Measurements from ENCODE around the gene SLC39A9.
"Not testable (repeated sequence)": the region's sequence is repeated elsewhere in the genome, so short reads cannot be mapped to it uniquely, and the experiment has no call there.

Gene SLC39A9

DNA sequence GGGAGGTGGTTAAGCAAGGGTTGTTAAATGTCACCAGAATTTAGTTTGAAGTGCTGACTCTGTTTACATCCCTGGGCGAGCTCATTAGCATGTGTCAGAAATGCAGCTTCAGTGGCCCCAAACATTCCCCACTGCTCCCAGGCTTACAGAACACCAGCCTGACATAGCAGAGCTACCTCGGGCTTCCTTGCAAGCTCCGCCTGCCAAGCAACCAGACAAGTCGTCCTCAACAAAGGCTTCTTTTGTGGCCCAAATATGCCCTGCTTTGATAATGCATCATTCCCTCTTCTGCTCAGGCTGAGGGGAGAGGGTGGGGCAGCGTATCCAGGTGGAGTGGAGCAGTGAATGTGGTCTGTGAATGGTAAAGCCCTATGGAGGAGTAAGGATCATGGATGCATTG is 28.4 kb upstream of the SLC39A9 start:
- DNase-seq: no peak

- DNase-seq: no peak
Measured at GRCh38 chr14:69372146-69372545, 26.3 kb upstream of the SLC39A9 start.

GRCh38 chr14:69373104-69373503 is 25.4 kb upstream of the SLC39A9 start:
- no peak for DNase-seq

DNA sequence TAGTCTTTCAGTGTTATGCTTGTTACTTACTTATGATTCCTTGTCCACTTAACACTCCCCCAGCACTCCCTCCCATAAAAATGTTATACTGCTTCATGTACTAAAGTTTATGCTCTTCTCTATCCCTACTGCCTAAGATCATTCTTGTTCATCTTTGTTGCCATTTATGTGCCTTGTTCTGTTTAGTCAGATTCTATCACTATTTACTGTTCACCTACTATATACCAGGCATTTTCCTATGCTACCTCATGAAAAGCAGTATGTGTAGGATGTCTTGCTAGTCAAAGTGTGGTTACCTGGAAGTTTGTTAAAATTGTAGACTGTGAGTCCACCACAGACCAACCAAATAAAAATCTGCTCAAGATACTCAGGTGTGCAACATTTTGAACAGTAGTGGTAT is 24.3 kb upstream of the SLC39A9 start:
- DNase-seq: no peak

DNA sequence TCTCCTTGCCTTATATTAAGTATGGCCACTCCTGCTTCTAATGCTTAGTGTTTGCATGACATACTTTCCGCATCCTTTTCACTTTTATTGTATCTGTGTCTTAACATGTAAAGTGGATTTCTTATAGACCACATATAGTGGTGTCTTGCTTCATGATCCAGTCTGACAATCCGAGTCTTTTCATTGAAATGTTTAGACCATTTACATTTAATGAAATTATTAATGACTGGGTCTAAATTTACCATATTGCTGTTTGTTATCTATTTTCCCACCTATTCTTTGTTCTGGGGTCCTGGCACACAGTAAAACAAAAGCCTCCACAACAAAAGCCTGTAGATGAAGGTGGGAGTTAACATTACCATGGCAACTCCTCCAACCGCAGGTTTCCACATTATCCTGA is 23.3 kb upstream of the SLC39A9 start:
- no peak for DNase-seq

DNA sequence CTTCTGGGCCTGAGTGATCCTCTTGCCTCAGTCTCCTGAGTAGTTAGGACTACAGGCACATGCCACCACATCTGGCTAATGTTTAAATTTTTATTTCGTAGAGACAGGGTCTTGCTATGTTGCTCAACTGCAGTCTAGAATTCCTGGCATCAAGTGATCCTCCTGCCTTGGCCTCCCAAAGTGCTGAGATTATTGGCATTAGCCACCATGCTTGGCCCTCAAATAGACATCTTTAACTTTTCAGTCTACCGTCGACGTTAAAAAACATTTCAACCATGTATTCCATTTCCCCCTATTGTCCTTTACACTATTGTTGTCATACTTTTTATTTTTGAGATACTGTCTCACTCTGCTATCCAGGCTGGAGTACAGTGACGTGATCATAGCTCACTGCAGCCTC is 22.8 kb upstream of the SLC39A9 start:
- no peak for DNase-seq

GRCh38 chr14:69376439-69376838 is 22.1 kb upstream of the SLC39A9 start:
- no peak for DNase-seq

- DNase-seq: no peak
Measured at GRCh38 chr14:69378274-69378673, 20.2 kb upstream of the SLC39A9 start.

- DNase-seq: no peak
Measured at GRCh38 chr14:69387311-69387710, 11.2 kb upstream of the SLC39A9 start.

GRCh38 chr14:69391400-69391799 is 7.1 kb upstream of the SLC39A9 start:
- DNase-seq: not testable (repeated sequence)

DNA sequence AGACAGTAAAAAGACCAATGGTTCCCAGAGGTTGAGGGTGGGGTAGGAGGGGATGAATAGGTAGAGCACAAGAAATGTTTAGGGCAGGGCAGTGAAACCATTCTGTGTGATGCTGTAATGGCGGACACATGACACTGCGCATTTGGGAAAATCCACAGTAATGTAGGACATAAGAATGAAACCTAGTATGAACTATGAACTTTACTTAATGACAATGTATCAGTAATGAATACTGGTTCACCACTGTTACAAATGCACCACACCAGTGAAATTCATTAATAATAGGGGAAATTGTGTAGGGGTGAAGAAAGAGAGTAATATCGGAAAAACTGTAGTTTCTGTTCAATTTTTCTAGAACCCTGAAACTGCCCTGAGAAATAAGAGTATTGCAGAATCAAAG is 6.0 kb upstream of the SLC39A9 start:
- DNase-seq: no peak

DNA sequence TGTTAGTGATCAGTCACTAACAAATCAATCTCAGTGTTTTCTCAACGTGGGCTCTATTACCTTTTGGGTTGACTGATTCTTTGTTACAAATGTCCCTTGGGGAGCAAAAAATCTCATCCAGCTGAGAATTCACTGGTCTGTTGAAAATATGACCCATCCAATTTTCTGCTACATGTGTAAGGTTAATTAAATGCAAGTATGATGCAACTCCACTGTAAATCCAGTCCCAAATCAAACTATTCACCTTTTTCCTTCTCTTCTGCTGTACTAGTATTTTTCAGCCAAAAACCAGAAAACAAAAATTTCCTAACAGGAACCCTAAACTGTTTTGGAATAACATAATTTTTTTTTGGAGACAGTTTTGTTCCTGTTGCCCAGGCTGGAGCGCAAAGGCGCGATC is 2.6 kb upstream of the SLC39A9 start:
- no peak for DNase-seq

DNA sequence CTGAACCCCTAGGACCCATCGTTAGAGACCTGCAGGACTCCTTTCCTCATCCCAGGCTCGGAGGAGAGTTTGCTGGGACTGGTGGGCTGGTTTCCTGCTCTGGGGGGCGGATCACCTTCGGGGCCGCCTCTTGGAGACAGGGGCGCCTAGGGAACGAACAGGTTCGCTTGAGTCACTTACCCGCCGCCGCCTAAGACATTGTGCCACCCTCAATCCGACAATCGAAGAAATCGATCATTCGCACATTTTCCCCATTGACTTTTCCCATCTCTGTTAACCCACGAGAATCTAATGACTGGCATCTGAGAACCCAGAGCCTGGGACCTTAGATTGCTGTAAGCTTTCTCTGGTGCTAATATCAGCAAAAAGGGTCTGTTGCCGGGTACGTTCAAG is 322 bp downstream of the SLC39A9 start:
- no peak for DNase-seq

DNA sequence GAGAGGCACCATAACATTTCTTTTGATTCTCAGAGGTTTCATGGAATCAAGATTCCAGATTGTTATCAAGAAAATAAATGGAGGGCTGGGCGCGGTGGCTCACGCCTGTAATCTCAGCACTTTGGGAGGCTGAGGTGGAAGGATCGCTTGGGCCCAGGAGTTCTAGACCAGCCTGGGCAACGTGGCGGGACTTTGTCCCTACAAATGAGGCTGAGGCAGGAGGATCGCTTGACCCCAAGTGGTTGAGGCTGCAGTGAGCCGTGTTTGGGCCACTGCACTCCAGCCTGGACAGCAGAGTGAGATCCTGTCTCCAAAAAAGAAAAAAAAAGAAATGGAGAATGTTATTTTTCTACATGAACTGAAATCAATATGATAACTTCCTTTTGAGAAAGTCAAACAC is 1.3 kb downstream of the SLC39A9 start:
- DNase-seq: no peak

- no peak for DNase-seq
Measured at GRCh38 chr14:69400154-69400553, 1.7 kb downstream of the SLC39A9 start.

DNA sequence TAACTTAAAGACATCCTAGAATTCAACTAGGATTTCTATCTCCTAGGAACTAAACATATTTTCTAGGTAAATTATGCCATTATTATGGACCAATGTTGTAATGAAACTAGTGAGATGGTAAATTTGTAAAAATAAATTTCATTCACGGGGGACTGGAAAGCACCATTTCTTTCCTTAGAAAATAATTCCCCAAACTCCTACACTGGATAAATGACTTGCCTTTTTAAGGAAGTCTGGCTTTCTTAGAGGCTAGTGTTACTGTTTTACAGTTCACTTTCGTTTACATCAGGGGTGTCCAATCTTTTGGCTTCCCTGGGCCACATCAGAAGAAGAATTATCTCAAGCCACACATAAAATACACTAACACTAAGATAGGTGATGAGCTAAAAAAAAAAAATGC is 3.3 kb downstream of the SLC39A9 start:
- DNase-seq: no peak

DNA sequence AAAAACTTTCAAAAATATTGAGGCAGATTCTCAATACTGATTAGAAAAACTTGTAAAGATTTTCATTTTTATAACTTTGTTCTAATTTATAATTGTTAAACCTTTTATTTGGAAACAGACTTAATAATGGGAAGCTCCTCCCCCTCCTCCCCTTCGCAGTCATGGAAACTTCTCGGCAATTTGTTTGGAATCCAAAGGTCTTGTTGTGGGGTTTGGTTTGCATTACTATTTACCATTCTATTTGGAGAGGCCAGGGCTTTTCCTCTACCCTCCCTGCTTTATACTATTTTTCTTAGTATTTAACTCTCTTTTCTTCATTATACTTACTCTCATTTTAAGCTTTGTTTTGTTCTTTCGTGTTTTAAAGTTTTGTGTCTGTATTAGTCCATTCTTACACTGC is 6.0 kb downstream of the SLC39A9 start:
- no peak for DNase-seq

GRCh38 chr14:69404883-69405282 is 6.4 kb downstream of the SLC39A9 start:
- no peak for DNase-seq

DNA sequence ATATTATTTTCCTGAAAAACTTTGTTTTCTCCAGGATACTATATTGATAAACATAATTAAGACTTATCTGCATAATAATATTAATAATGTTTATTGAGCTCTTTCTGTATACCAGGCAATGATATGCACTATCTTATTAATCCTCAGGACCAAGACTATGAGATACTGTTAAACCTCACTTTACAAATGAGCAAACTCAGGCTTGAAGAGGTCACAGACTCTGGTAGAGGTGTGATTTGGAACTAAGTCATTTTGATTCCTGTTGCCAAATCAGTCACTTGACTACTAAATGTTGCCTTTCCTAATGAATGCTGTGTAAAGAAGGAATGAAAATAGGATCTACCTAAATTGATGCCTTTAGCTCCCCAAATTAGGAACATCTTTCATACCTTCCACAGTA is 7.3 kb downstream of the SLC39A9 start:
- DNase-seq: no peak

- DNase-seq: no peak
Measured at GRCh38 chr14:69408331-69408960, 10.0 kb downstream of the SLC39A9 start.

GRCh38 chr14:69413483-69413882 is 15.0 kb downstream of the SLC39A9 start:
- no peak for DNase-seq

GRCh38 chr14:69416087-69416486 is 17.6 kb downstream of the SLC39A9 start:
- not testable (repeated sequence) for DNase-seq

GRCh38 chr14:69423279-69423678 is 24.8 kb downstream of the SLC39A9 start:
- no peak for DNase-seq

DNA sequence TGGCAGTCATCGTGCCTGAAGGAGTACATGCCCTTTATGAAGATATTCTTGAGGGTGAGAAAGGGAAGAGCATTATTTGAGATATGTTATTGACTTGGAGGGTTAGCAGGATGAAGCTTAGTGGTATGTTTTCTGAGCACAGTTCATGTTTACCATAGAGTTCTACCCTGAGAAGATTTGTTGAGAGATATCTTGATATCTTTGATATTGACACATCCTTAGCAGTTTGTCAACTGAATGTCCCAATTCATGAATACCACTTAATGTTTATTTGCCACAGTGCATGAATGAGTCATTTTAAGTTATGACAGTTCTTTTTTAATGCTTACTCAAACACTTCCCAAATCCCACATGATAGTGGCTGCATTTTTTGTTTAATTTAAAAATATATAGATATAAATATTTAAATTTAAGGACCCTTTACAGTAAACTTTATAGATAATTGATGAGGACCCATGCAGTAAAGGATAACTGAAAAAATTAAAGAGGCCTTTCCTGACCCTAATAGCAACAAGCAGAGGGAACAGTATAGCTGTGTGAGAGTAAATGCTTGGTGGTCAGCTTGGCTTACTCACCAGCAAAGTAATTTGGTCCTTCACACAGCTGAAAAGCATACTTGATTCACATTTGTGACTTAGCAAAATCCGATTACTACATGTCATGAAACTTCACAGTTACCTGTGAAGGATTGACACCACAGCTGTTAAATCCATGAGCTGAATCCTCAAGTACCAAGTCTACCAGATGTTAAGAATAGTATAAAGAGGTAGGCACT is 25.8 kb downstream of the SLC39A9 start:
- no peak for DNase-seq

DNA sequence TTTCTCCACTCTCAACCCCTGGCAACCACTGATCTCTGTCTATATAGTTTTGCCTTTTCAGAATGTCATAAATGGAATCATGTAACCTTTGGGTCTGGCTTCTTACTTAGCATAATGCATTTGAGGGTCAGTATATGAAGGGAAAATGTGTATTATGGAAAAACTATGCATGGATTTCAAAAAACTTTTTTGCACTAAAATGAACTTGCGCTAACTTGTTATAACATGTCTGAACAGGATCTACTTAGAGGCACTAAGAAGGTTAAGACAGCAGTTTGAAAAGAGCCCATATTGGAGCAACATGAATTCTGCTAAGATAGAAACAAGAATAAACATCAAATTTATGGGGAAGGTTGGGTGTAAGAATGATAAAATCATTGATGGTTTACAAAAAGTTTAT is 29.1 kb downstream of the SLC39A9 start:
- DNase-seq: no peak

All from NCI-H1092 treated with DMSO at 0.1 percent for 48 hours (cell line).